Measurements from ENCODE around the gene CHML.

Gene CHML

GRCh38 chr1:241639623-241640148 is 483 bp downstream of the CHML start:
- peaks cover 0 to 16% of the 10 kb centered on the region in 2 experiments; a peak in 1 of 3 replicates for H3K36me3 ChIP-seq (ENCODE audit: control insufficient read depth in 2 of 2, insufficient read depth in 1 of 2, low read length in 2 of 2)
- peak overlapping the region; percentile 89 for H3K27ac ChIP-seq (ENCODE audit: extremely low read depth, low read depth, low read length)
- H3K4me1 ChIP-seq (ENCODE audit: control insufficient read depth, insufficient read depth, low read length): peaks cover 10% of the 10 kb centered on the region
- H3K4me3 ChIP-seq (ENCODE audit: low read depth, low read length): peak overlapping the region; percentile 95
- ChIA-PET CTCF (interaction anchor here (2.0 to 4.5 kb wide), 2 partner anchors 13 kb away, joined by 12 to 23 read pairs; no protein-coding TSS in a partner anchor), POLR2A (interaction anchor here (0.6 to 1.6 kb wide), 7 partner anchors 13 to 1616 kb away, joined by 3 to 13 read pairs (median 4); partner anchors contain the start of genes EXO1, FH and SDCCAG8)
- no peaks in the 10 kb centered on the region; the same call in 1 of the 2 replicates for H3K9me3 ChIP-seq (ENCODE audit: control insufficient read depth, insufficient read depth, low read depth, low read length)
- TF ChIP-seq ZBTB44 (tag by site-specific recombination; IDR thresholded peaks at IDR 0.05): no peak
- peak; percentile 56 for TF ChIP-seq SP2 (tag by site-specific recombination; IDR thresholded peaks at IDR 0.05)
- TF ChIP-seq KLF9 (tag by site-specific recombination; IDR thresholded peaks at IDR 0.05; ENCODE audit: low read depth): no peak
- TF ChIP-seq ZBTB10 (tag by site-specific recombination; IDR thresholded peaks at IDR 0.05): no peak
- TF ChIP-seq ZNF621 (tag by site-specific recombination; IDR thresholded peaks at IDR 0.05): no peak
- TF ChIP-seq, protein P1, sequence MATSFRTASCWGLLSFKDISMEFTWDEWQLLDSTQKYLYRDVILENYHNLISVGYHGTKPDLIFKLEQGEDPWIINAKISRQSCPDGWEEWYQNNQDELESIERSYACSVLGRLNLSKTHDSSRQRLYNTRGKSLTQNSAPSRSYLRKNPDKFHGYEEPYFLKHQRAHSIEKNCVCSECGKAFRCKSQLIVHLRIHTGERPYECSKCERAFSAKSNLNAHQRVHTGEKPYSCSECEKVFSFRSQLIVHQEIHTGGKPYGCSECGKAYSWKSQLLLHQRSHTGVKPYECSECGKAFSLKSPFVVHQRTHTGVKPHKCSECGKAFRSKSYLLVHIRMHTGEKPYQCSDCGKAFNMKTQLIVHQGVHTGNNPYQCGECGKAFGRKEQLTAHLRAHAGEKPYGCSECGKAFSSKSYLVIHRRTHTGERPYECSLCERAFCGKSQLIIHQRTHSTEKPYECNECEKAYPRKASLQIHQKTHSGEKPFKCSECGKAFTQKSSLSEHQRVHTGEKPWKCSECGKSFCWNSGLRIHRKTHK (tag by site-specific recombination; IDR thresholded peaks at IDR 0.05): no peak
- TF ChIP-seq ZNF423 (tag by site-specific recombination; IDR thresholded peaks at IDR 0.05): no peak; the same call in 1 of the 2 replicates
- no peak for TF ChIP-seq ZNF221 (tag by site-specific recombination; IDR thresholded peaks at IDR 0.05; ENCODE audit: borderline replicate concordance)
- TF ChIP-seq KLF7 (tag by site-specific recombination; IDR thresholded peaks at IDR 0.05; ENCODE audit: borderline replicate concordance): no peak; the same call in 1 of the 2 replicates
- TF ChIP-seq ZNF596 (tag by site-specific recombination; IDR thresholded peaks at IDR 0.05): peak; percentile 28; the same call in 1 of the 2 replicates
- no peak for TF ChIP-seq ZNF146 (tag by site-specific recombination; IDR thresholded peaks at IDR 0.05)
- TF ChIP-seq ZNF513 (tag by site-specific recombination; IDR thresholded peaks at IDR 0.05): peak; percentile 14; the same call in 1 of the 2 replicates
- TF ChIP-seq ZNF280C (tag by site-specific recombination; IDR thresholded peaks at IDR 0.05): no peak
- TF ChIP-seq OVOL3 (tag by site-specific recombination; IDR thresholded peaks at IDR 0.05): no peak
- no peak for TF ChIP-seq ZBTB17 (tag by site-specific recombination; IDR thresholded peaks at IDR 0.05)
- TF ChIP-seq ZBTB11 (tag by site-specific recombination; conservative IDR thresholded peaks at IDR 0.05; ENCODE audit: low read depth): no peak
- TF ChIP-seq ZNF341 (tag by site-specific recombination; IDR thresholded peaks at IDR 0.05; ENCODE audit: low read depth): peak; percentile 25; the same call in 1 of the 2 replicates
- no peak for TF ChIP-seq GFI1B (tag by site-specific recombination; IDR thresholded peaks at IDR 0.05)
- TF ChIP-seq ZNF121 (tag by site-specific recombination; IDR thresholded peaks at IDR 0.05): no peak
- TF ChIP-seq ZNF544 (tag by site-specific recombination; IDR thresholded peaks at IDR 0.05): no peak
- no peak for TF ChIP-seq ZNF664 (tag by site-specific recombination; IDR thresholded peaks at IDR 0.05)
- TF ChIP-seq ZNF529 (tag by site-specific recombination; IDR thresholded peaks at IDR 0.05; ENCODE audit: insufficient replicate concordance): no peak
- no peak for TF ChIP-seq FEZF1 (tag by site-specific recombination; IDR thresholded peaks at IDR 0.05)
- no peak for TF ChIP-seq ZNF548 (tag by site-specific recombination; IDR thresholded peaks at IDR 0.05)
- TF ChIP-seq HOXA7 (CRISPR knock-in tag; IDR thresholded peaks at IDR 0.05; ENCODE audit: borderline replicate concordance): no peak

Data from HEK293 (cell line).